ENCODE results near the gene MICA.

GRCh38 chr6:31385041-31385440 is 18.4 kb upstream of the MICA start:
- TF ChIP-seq RARB (CRISPR knock-in tag; IDR thresholded peaks at IDR 0.05): no peak
- no peak for TF ChIP-seq TFCP2L1 (CRISPR knock-in tag; IDR thresholded peaks at IDR 0.05)
- TF ChIP-seq CTCF (IDR thresholded peaks at IDR 0.05): no peak
- TF ChIP-seq CHD4 (IDR thresholded peaks at IDR 0.05; ENCODE audit: borderline replicate concordance): no peak
- no peak for TF ChIP-seq EP300 (IDR thresholded peaks at IDR 0.05)
- no peak for TF ChIP-seq REST (IDR thresholded peaks at IDR 0.05)
- no peak for TF ChIP-seq RAD21 (conservative IDR thresholded peaks at IDR 0.05 in 1 of 2, IDR thresholded peaks at IDR 0.05 in 1 of 2)
- TF ChIP-seq E2F6 (IDR thresholded peaks at IDR 0.05; ENCODE audit: borderline replicate concordance, low read depth): no peak
- no peak for TF ChIP-seq SREBF2 (IDR thresholded peaks at IDR 0.05)
- no peak for TF ChIP-seq MAX (IDR thresholded peaks at IDR 0.05)
- TF ChIP-seq ZFP36 (IDR thresholded peaks at IDR 0.05; ENCODE audit: borderline replicate concordance, partially characterized antibody): no peak
- no peak for TF ChIP-seq ZNF302 (CRISPR knock-in tag; IDR thresholded peaks at IDR 0.05)
- TF ChIP-seq POLR2A (IDR thresholded peaks at IDR 0.05; ENCODE audit: low read length): no peak
